ENCODE measurements around the gene ULK3.

The ULK3 gene

GRCh38 chr15:74789741-74790079, 53.2 kb downstream of the ULK3 start:
- no peak overlapping the region for H3K4me2 ChIP-seq (ENCODE audit: low read length)
- H3K27me3 ChIP-seq (ENCODE audit: insufficient read depth, low read length, poor library complexity): no peaks in the 10 kb centered on the region
- DNase-seq: no peak
- WGBS (ENCODE audit: extremely low coverage, insufficient coverage, low lambda C conversion rate): no CpG with 5 or more reads among the region's 3 CpGs
- H3K36me3 ChIP-seq (ENCODE audit: control insufficient read depth, insufficient read depth, low read length): no peaks in the 10 kb centered on the region
- H3K4me3 ChIP-seq (ENCODE audit: low read length): no peak overlapping the region
- H3K23ac ChIP-seq (ENCODE audit: low read length): no peak overlapping the region
- no peak overlapping the region for H4K5ac ChIP-seq (ENCODE audit: low read length)
- peaks cover 41% of the 10 kb centered on the region for H3K79me1 ChIP-seq (ENCODE audit: low read length)
- no peak overlapping the region for H2BK15ac ChIP-seq (replicated peaks; ENCODE audit: low read depth)
- no peak overlapping the region for H3K56ac ChIP-seq (ENCODE audit: low read length)
- no peak overlapping the region for H2BK120ac ChIP-seq (ENCODE audit: low read depth, low read length)
- no peak overlapping the region for H4K8ac ChIP-seq (ENCODE audit: low read depth, low read length)
- peaks cover 8% of the 10 kb centered on the region for H3K4me1 ChIP-seq (ENCODE audit: control insufficient read depth, low read depth, low read length)
- no peak overlapping the region for H3K9ac ChIP-seq (ENCODE audit: low read length)
- no peak overlapping the region for H3K27ac ChIP-seq (ENCODE audit: low read depth, low read length)
- H3K79me2 ChIP-seq (ENCODE audit: control insufficient read depth, insufficient read depth, low read length): peaks cover 19% of the 10 kb centered on the region
- no peak overlapping the region for H3K4ac ChIP-seq (ENCODE audit: low read depth, low read length)
- H3K18ac ChIP-seq (ENCODE audit: low read length): no peak overlapping the region
- no peak overlapping the region for H2BK5ac ChIP-seq (ENCODE audit: low read length)
- H2AK5ac ChIP-seq (ENCODE audit: low read length): no peak overlapping the region

- Histone ChIP-seq H2BK5ac (ENCODE audit: low read length) (no peak overlapping the region), H3K4ac (ENCODE audit: low read depth, low read length) (no peak overlapping the region), H2BK120ac (ENCODE audit: low read depth, low read length) (no peak overlapping the region), H3K4me1 (ENCODE audit: control insufficient read depth, low read depth, low read length) (peaks cover 8% of the 10 kb centered on the region), H4K8ac (ENCODE audit: low read depth, low read length) (no peak overlapping the region), H4K5ac (ENCODE audit: low read length) (no peak overlapping the region), H2AK5ac (ENCODE audit: low read length) (no peak overlapping the region), H3K4me3 (ENCODE audit: low read length) (no peak overlapping the region), H2BK15ac (replicated peaks; ENCODE audit: low read depth) (no peak overlapping the region), H3K9ac (ENCODE audit: low read length) (no peak overlapping the region), H3K79me2 (ENCODE audit: control insufficient read depth, insufficient read depth, low read length) (peaks cover 23% of the 10 kb centered on the region), H3K79me1 (ENCODE audit: low read length) (peaks cover 45% of the 10 kb centered on the region), H3K23ac (ENCODE audit: low read length) (no peak overlapping the region), H3K36me3 (ENCODE audit: control insufficient read depth, insufficient read depth, low read length) (no peaks in the 10 kb centered on the region), H3K18ac (ENCODE audit: low read length) (no peak overlapping the region), H3K27ac (ENCODE audit: low read depth, low read length) (no peak overlapping the region), H3K4me2 (ENCODE audit: low read length) (no peak overlapping the region), H3K56ac (ENCODE audit: low read length) (no peak overlapping the region), H3K27me3 (ENCODE audit: insufficient read depth, low read length, poor library complexity) (no peaks in the 10 kb centered on the region)
- no CpG with 5 or more reads among the region's 14 CpGs for WGBS (ENCODE audit: extremely low coverage, insufficient coverage, low lambda C conversion rate)
- DNase-seq: no peak
These were observed 53.8 kb downstream of the ULK3 start for GRCh38 chr15:74789171-74789631.

GRCh38 chr15:74788683-74789151, 54.2 kb downstream of the ULK3 start:
- Histone ChIP-seq H3K27ac (ENCODE audit: low read depth, low read length) (no peak overlapping the region), H2AK5ac (ENCODE audit: low read length) (no peak overlapping the region), H3K36me3 (ENCODE audit: control insufficient read depth, insufficient read depth, low read length) (no peaks in the 10 kb centered on the region), H3K23ac (ENCODE audit: low read length) (no peak overlapping the region), H2BK120ac (ENCODE audit: low read depth, low read length) (no peak overlapping the region), H3K4me1 (ENCODE audit: control insufficient read depth, low read depth, low read length) (peaks cover 8% of the 10 kb centered on the region), H3K9ac (ENCODE audit: low read length) (no peak overlapping the region), H4K5ac (ENCODE audit: low read length) (no peak overlapping the region), H4K8ac (ENCODE audit: low read depth, low read length) (no peak overlapping the region), H3K4me3 (ENCODE audit: low read length) (no peak overlapping the region), H2BK15ac (replicated peaks; ENCODE audit: low read depth) (no peak overlapping the region), H3K18ac (ENCODE audit: low read length) (no peak overlapping the region), H3K79me1 (ENCODE audit: low read length) (peaks cover 49% of the 10 kb centered on the region), H2BK5ac (ENCODE audit: low read length) (no peak overlapping the region), H3K27me3 (ENCODE audit: insufficient read depth, low read length, poor library complexity) (no peaks in the 10 kb centered on the region), H3K4ac (ENCODE audit: low read depth, low read length) (no peak overlapping the region), H3K4me2 (ENCODE audit: low read length) (no peak overlapping the region), H3K79me2 (ENCODE audit: control insufficient read depth, insufficient read depth, low read length) (peaks cover 27% of the 10 kb centered on the region), H3K56ac (ENCODE audit: low read length) (no peak overlapping the region)
- DNase-seq: no peak
- no CpG with 5 or more reads among the region's 9 CpGs for WGBS (ENCODE audit: extremely low coverage, insufficient coverage, low lambda C conversion rate)

DNA sequence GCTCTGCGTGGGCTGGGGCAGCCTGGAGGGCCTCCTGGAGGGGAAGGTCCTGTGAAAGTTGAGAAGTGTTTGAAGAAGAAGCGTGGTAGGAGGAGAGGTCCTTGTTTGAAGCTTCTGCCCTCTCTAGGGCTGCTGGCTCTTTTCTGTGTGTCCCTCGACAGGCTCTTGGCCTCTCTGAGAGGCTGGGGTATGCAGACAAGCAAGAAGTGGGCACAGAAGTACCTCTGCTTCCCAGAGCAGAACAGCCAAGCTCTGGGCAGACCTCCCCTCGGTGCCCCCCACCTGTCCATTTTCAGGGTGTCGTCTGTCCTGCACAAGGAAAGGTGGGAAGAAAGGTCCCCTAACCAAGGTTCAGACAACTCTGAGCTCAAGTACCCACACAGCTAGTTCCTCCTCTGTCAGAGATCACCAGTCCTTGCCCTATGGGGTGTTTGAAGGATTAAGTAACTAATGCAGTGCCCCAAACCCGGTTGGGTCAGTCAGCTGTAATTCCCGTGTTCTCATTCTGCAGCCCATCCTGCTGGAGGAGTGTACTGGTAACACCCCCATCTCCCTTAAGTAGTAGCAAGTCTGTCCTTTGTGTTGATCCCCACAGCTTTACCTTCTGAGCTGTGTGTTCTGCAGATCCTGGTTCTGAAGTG, 54.8 kb downstream of the ULK3 start:
- Histone ChIP-seq H2BK120ac (ENCODE audit: low read depth, low read length) (no peak overlapping the region), H3K79me1 (ENCODE audit: low read length) (peaks cover 52% of the 10 kb centered on the region), H3K56ac (ENCODE audit: low read length) (peak overlapping the region; percentile 8), H2BK5ac (ENCODE audit: low read length) (no peak overlapping the region), H2AK5ac (ENCODE audit: low read length) (no peak overlapping the region), H3K4me1 (ENCODE audit: control insufficient read depth, low read depth, low read length) (peaks cover 10% of the 10 kb centered on the region), H3K4me2 (ENCODE audit: low read length) (no peak overlapping the region), H4K8ac (ENCODE audit: low read depth, low read length) (no peak overlapping the region), H3K9ac (ENCODE audit: low read length) (no peak overlapping the region), H3K27me3 (ENCODE audit: insufficient read depth, low read length, poor library complexity) (no peaks in the 10 kb centered on the region), H3K27ac (ENCODE audit: low read depth, low read length) (no peak overlapping the region), H3K23ac (ENCODE audit: low read length) (no peak overlapping the region), H3K36me3 (ENCODE audit: control insufficient read depth, insufficient read depth, low read length) (no peaks in the 10 kb centered on the region), H3K18ac (ENCODE audit: low read length) (no peak overlapping the region), H3K79me2 (ENCODE audit: control insufficient read depth, insufficient read depth, low read length) (peaks cover 31% of the 10 kb centered on the region), H4K5ac (ENCODE audit: low read length) (no peak overlapping the region), H3K4ac (ENCODE audit: low read depth, low read length) (no peak overlapping the region), H2BK15ac (replicated peaks; ENCODE audit: low read depth) (no peak overlapping the region), H3K4me3 (ENCODE audit: low read length) (no peak overlapping the region)
- no CpG with 5 or more reads among the region's 7 CpGs for WGBS (ENCODE audit: extremely low coverage, insufficient coverage, low lambda C conversion rate)
- DNase-seq: no peak

DNA sequence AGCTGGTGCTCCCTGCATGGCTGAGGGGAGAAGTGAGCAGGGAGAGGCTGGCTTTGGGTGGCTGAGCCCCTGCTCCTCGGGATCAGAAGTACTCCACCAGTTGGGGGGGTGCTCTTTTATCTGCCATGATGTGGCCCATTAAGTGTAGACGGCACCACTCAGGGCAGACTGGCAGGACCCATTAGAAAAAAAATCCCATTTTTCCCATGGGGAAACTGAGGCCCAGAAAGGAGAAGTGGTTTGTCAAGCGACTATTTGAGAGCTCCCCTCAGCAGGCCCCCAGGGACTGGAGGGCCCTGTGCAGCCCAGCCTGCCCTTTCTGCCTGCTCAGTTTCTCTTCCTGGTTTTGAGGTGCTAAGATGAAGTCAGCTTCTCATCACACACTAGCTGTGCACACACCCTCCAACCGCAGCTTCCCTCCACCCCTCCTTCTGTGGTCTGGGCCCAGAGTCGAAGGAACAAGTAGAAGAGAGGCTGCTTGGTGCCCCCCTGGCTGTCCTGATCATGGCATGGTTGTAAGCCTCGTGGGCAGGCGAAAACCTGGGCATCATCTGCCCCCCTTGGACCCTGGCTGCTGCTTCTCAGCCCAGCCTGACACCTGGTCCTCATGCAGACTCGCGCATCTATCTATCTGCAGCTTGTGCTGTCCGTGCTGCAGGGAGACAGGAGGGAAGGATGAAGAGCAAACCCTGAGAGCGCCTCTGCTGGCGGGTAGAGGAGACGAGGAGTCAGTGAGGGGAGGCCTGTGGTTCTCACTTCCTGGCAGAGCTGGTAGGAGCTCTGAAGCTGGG, 55.5 kb downstream of the ULK3 start:
- Histone ChIP-seq H3K4me1 (ENCODE audit: control insufficient read depth, low read depth, low read length) (peaks cover 12% of the 10 kb centered on the region), H3K27ac (ENCODE audit: low read depth, low read length) (no peak overlapping the region), H3K4me3 (ENCODE audit: low read length) (no peak overlapping the region), H2AK5ac (ENCODE audit: low read length) (no peak overlapping the region), H3K9ac (ENCODE audit: low read length) (no peak overlapping the region), H4K5ac (ENCODE audit: low read length) (no peak overlapping the region), H3K56ac (ENCODE audit: low read length) (no peak overlapping the region), H3K79me2 (ENCODE audit: control insufficient read depth, insufficient read depth, low read length) (peaks cover 37% of the 10 kb centered on the region), H4K8ac (ENCODE audit: low read depth, low read length) (no peak overlapping the region), H3K23ac (ENCODE audit: low read length) (no peak overlapping the region), H2BK15ac (replicated peaks; ENCODE audit: low read depth) (no peak overlapping the region), H2BK5ac (ENCODE audit: low read length) (no peak overlapping the region), H3K36me3 (ENCODE audit: control insufficient read depth, insufficient read depth, low read length) (no peaks in the 10 kb centered on the region), H3K79me1 (ENCODE audit: low read length) (peaks cover 57% of the 10 kb centered on the region), H3K18ac (ENCODE audit: low read length) (no peak overlapping the region), H3K27me3 (ENCODE audit: insufficient read depth, low read length, poor library complexity) (no peaks in the 10 kb centered on the region), H2BK120ac (ENCODE audit: low read depth, low read length) (no peak overlapping the region), H3K4ac (ENCODE audit: low read depth, low read length) (no peak overlapping the region), H3K4me2 (ENCODE audit: low read length) (no peak overlapping the region)
- peak; percentile 93 for DNase-seq
- no CpG with 5 or more reads among the region's 13 CpGs for WGBS (ENCODE audit: extremely low coverage, insufficient coverage, low lambda C conversion rate)

Measured in mesendoderm (in vitro differentiated cells).